Tibial artery (tissue), 4 donors: Measurements from ENCODE around the gene ZNF354C.

Experiments used
- DNase-seq, 2 donors: peaks; one replicate each; pipeline ENCODE4 v3.0.0-alpha.2; 2019
- H3K27ac ChIP-seq, 2 donors: fragments of 200-600 bp; sonication (generic) in 1 of 2; 1 replicate in 1 of 2; 2 replicates in 1 of 2; pipeline ENCODE4 v1.5.1; 2018 to 2019; ENCODE audit warnings: mild to moderate bottlenecking in 1 of 2
- H3K27me3 ChIP-seq, 2 donors: fragments of 200-600 bp; sonication (generic) in 1 of 2; one replicate each; pipeline versions ENCODE4 v1.5.1 to v1.6.0; 2016 to 2019
- H3K36me3 ChIP-seq, 3 donors: fragments of 200-600 bp; sonication (generic) in 2 of 3; one replicate each; pipeline ENCODE4 v1.5.1; 2016 to 2019; ENCODE audit warnings: mild to moderate bottlenecking in 2 of 3
- H3K4me1 ChIP-seq, 4 donors: fragments of 200-600 bp; sonication (generic) in 2 of 4; 1 replicate in 3 of 4; 2 replicates in 1 of 4; pipeline ENCODE4 v1.5.1; 2016 to 2019
- H3K4me3 ChIP-seq, 2 donors: fragments of 200-600 bp; sonication (generic) in 1 of 2; 1 replicate in 1 of 2; 2 replicates in 1 of 2; pipeline ENCODE4 v1.5.1; 2018 to 2019; ENCODE audit warnings: mild to moderate bottlenecking in 2 of 2
- H3K9me3 ChIP-seq, 3 donors: fragments of 200-600 bp; sonication (generic) in 1 of 3; one replicate each; pipeline ENCODE4 v1.5.1; 2016 to 2019
- CTCF ChIP-seq, 2 experiments: fragments of 200-600 bp in 1 of 2; fragments of 450-650 bp in 1 of 2; IDR thresholded peaks; one replicate each; pipeline ENCODE4 v1.5.1; 2017 to 2019; ENCODE audit warnings: antibody characterized with exemption in 2 of 2, mild to moderate bottlenecking in 1 of 2, moderate library complexity in 1 of 2
- intact Hi-C: fragments of 100-400 bp; cut with DNase I; formaldehyde crosslinking; loops from one replicate; pipeline ENCODE4 v1.15.0; 2023; ENCODE audit warnings: low total_unique reads

ZNF354C gene

GRCh38 chr5:179126506-179126991 lies 66.4 kb downstream of the ZNF354C start:
- peaks cover 25 to 81% (median 70%) of the 10 kb centered on the region in 3 donors for H3K36me3 ChIP-seq

GRCh38 chr5:179127136-179128040 lies 67.2 kb downstream of the ZNF354C start:
- Histone ChIP-seq H3K4me3 (no peak overlapping the region), H3K9me3 (no peaks in the 10 kb centered on the region), H3K27me3 (no peaks in the 10 kb centered on the region), H3K4me1 (no peaks in the 10 kb centered on the region), H3K27ac (no peak overlapping the region), H3K36me3 (peaks cover 25 to 81% (median 70%) of the 10 kb centered on the region in 3 donors)
- DNase-seq: peak in 1 of 2 donors; percentile 60
- TF ChIP-seq CTCF (IDR thresholded peaks at IDR 0.05): no peak
- intact Hi-C loops: no loop called here

More at GRCh38 chr5:179126506-179126991, 66.4 kb downstream of the ZNF354C start:
- Histone ChIP-seq H3K27me3 (no peaks in the 10 kb centered on the region), H3K9me3 (peaks cover 0 to 7% (median under 1%) of the 10 kb centered on the region in 3 donors), H3K4me3 (no peak overlapping the region), H3K27ac (no peak overlapping the region), H3K4me1 (no peaks in the 10 kb centered on the region)
- no peak for TF ChIP-seq CTCF (IDR thresholded peaks at IDR 0.05)
- intact Hi-C loops: no loop called here
- peak in 1 of 2 donors; percentile 50 for DNase-seq

- DNase-seq: no peak
- no peak for TF ChIP-seq CTCF (IDR thresholded peaks at IDR 0.05)
- no peaks in the 10 kb centered on the region for H3K27me3 ChIP-seq
- intact Hi-C loops: no loop called here
- H3K27ac ChIP-seq: no peak overlapping the region
- no peaks in the 10 kb centered on the region for H3K4me1 ChIP-seq
- peaks cover 20 to 81% (median 70%) of the 10 kb centered on the region in 3 donors for H3K36me3 ChIP-seq
- no peak overlapping the region for H3K4me3 ChIP-seq
- H3K9me3 ChIP-seq: no peaks in the 10 kb centered on the region
These were observed 67.8 kb downstream of the ZNF354C start for GRCh38 chr5:179128041-179128365.

- Histone ChIP-seq H3K27me3 (no peaks in the 10 kb centered on the region), H3K4me1 (no peaks in the 10 kb centered on the region), H3K27ac (no peak overlapping the region), H3K9me3 (no peaks in the 10 kb centered on the region), H3K4me3 (no peak overlapping the region), H3K36me3 (peaks cover 19 to 85% (median 73%) of the 10 kb centered on the region in 3 donors)
- peak in 1 of 2 donors; percentile 60 for DNase-seq
- intact Hi-C loops: no loop called here
- no peak for TF ChIP-seq CTCF (IDR thresholded peaks at IDR 0.05)
These were observed 68.8 kb downstream of the ZNF354C start for GRCh38 chr5:179128976-179129375.

- H3K36me3 ChIP-seq: peaks cover 19 to 81% (median 67%) of the 10 kb centered on the region in 3 donors
- H3K27me3 ChIP-seq: no peaks in the 10 kb centered on the region
- no peak for TF ChIP-seq CTCF (IDR thresholded peaks at IDR 0.05)
- H3K9me3 ChIP-seq: no peaks in the 10 kb centered on the region
- no peak overlapping the region for H3K27ac ChIP-seq
- DNase-seq: peak in 1 of 2 donors; percentile 56
- no peak overlapping the region for H3K4me3 ChIP-seq
- intact Hi-C loops: no loop called here
- H3K4me1 ChIP-seq: no peaks in the 10 kb centered on the region
These were observed 69.5 kb downstream of the ZNF354C start for GRCh38 chr5:179129607-179130071.
